ENCODE data around the gene CNOT3. TPM values are rescaled to one million over a fixed set of nuclear protein-coding genes. Genes with fewer than 3 reads are reported as not detected.
A peak's percentile ranks its signal among the peaks of the same experiment; 100 is the strongest.

The CNOT3 gene
- total and polyA plus RNA-seq, 9 of the 15 experiments (the other 6 are each of a cell fraction or from before 2014, with no cell fraction given): 0.27 to 60.4 (median 9.9) TPM

DNA sequence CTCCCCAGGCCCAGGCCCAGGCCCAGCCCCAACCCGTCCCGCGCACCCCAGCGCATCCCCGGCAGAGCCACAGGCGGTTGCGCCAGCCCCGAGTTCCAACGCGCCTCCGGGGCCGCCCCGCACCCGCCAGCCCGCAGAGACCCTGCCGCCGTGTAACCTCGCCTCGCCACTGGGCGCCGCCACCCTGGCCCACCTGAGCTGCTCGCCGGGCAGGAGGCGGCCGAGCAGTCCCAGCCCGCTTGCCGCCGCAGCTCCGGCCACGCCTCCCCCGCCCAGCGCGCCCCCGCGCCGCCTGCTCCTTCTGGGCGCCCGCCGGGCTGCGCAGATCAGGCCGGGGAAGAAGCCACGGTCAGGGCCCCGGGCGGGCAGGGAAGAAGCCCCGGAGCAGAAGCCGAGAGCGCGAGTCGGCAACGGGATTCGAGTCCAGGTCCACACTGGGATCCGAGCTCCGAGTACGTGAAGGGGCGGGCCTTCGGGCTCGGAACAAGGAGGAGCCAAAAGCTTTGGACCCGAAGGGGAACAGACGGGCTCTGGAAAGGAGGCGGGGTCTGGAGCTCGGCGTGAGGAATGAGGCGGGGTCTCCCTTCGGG is 51.7 kb downstream of the CNOT3 start, which contains the start of gene MBOAT7 (continued):
- TF ChIP-seq, protein P1, sequence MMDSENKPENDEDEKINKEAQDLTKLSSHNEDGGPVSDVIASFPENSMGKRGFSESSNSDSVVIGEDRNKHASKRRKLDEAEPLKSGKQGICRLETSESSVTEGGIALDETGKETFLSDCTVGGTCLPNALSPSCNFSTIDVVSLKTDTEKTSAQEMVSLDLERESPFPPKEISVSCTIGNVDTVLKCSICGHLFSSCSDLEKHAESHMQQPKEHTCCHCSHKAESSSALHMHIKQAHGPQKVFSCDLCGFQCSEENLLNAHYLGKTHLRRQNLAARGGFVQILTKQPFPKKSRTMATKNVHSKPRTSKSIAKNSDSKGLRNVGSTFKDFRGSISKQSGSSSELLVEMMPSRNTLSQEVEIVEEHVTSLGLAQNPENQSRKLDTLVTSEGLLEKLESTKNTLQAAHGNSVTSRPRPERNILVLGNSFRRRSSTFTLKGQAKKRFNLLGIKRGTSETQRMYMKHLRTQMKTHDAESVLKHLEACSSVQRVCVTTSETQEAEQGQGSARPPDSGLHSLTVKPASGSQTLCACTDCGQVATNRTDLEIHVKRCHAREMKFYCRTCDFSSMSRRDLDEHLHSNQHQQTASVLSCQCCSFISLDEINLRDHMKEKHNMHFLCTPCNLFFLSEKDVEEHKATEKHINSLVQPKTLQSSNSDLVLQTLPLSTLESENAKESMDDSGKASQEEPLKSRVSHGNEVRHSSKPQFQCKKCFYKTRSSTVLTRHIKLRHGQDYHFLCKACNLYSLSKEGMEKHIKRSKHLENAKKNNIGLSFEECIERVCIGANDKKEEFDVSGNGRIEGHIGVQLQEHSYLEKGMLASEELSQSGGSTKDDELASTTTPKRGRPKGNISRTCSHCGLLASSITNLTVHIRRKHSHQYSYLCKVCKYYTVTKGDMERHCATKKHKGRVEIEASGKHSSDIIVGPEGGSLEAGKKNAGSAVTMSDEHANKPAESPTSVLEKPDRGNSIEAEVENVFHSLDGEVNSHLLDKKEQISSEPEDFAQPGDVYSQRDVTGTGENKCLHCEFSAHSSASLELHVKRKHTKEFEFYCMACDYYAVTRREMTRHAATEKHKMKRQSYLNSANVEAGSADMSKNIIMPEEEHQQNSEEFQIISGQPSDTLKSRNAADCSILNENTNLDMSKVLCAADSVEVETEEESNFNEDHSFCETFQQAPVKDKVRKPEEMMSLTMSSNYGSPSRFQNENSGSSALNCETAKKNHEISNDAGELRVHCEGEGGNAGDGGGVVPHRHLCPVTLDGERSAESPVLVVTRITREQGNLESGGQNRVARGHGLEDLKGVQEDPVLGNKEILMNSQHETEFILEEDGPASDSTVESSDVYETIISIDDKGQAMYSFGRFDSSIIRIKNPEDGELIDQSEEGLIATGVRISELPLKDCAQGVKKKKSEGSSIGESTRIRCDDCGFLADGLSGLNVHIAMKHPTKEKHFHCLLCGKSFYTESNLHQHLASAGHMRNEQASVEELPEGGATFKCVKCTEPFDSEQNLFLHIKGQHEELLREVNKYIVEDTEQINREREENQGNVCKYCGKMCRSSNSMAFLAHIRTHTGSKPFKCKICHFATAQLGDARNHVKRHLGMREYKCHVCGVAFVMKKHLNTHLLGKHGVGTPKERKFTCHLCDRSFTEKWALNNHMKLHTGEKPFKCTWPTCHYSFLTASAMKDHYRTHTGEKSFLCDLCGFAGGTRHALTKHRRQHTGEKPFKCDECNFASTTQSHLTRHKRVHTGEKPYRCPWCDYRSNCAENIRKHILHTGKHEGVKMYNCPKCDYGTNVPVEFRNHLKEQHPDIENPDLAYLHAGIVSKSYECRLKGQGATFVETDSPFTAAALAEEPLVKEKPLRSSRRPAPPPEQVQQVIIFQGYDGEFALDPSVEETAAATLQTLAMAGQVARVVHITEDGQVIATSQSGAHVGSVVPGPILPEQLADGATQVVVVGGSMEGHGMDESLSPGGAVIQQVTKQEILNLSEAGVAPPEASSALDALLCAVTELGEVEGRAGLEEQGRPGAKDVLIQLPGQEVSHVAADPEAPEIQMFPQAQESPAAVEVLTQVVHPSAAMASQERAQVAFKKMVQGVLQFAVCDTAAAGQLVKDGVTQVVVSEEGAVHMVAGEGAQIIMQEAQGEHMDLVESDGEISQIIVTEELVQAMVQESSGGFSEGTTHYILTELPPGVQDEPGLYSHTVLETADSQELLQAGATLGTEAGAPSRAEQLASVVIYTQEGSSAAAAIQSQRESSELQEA (IDR thresholded peaks at IDR 0.05; ENCODE audit: low read depth): no peak
- TF ChIP-seq, protein P2, sequence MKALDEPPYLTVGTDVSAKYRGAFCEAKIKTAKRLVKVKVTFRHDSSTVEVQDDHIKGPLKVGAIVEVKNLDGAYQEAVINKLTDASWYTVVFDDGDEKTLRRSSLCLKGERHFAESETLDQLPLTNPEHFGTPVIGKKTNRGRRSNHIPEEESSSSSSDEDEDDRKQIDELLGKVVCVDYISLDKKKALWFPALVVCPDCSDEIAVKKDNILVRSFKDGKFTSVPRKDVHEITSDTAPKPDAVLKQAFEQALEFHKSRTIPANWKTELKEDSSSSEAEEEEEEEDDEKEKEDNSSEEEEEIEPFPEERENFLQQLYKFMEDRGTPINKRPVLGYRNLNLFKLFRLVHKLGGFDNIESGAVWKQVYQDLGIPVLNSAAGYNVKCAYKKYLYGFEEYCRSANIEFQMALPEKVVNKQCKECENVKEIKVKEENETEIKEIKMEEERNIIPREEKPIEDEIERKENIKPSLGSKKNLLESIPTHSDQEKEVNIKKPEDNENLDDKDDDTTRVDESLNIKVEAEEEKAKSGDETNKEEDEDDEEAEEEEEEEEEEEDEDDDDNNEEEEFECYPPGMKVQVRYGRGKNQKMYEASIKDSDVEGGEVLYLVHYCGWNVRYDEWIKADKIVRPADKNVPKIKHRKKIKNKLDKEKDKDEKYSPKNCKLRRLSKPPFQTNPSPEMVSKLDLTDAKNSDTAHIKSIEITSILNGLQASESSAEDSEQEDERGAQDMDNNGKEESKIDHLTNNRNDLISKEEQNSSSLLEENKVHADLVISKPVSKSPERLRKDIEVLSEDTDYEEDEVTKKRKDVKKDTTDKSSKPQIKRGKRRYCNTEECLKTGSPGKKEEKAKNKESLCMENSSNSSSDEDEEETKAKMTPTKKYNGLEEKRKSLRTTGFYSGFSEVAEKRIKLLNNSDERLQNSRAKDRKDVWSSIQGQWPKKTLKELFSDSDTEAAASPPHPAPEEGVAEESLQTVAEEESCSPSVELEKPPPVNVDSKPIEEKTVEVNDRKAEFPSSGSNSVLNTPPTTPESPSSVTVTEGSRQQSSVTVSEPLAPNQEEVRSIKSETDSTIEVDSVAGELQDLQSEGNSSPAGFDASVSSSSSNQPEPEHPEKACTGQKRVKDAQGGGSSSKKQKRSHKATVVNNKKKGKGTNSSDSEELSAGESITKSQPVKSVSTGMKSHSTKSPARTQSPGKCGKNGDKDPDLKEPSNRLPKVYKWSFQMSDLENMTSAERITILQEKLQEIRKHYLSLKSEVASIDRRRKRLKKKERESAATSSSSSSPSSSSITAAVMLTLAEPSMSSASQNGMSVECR (CRISPR knock-in tag; IDR thresholded peaks at IDR 0.05): peak; percentile 79
- no peak for TF ChIP-seq KAT8 (IDR thresholded peaks at IDR 0.05; ENCODE audit: low read depth)
- TF ChIP-seq MBD2 (IDR thresholded peaks at IDR 0.05; ENCODE audit: borderline replicate concordance, low read depth): no peak; the same call in 1 of the 2 replicates
- peak; percentile 19 for TF ChIP-seq POU5F1 (IDR thresholded peaks at IDR 0.05; ENCODE audit: borderline replicate concordance, low read depth, low read length, partially characterized antibody)
- TF ChIP-seq, protein P3, sequence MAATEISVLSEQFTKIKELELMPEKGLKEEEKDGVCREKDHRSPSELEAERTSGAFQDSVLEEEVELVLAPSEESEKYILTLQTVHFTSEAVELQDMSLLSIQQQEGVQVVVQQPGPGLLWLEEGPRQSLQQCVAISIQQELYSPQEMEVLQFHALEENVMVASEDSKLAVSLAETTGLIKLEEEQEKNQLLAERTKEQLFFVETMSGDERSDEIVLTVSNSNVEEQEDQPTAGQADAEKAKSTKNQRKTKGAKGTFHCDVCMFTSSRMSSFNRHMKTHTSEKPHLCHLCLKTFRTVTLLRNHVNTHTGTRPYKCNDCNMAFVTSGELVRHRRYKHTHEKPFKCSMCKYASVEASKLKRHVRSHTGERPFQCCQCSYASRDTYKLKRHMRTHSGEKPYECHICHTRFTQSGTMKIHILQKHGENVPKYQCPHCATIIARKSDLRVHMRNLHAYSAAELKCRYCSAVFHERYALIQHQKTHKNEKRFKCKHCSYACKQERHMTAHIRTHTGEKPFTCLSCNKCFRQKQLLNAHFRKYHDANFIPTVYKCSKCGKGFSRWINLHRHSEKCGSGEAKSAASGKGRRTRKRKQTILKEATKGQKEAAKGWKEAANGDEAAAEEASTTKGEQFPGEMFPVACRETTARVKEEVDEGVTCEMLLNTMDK (IDR thresholded peaks at IDR 0.05; ENCODE audit: borderline replicate concordance, insufficient read depth, low read depth, low read length, poor library complexity, severe bottlenecking): peak; percentile 74
- TF ChIP-seq ZNF12 (CRISPR knock-in tag; IDR thresholded peaks at IDR 0.05): 0 out of 2 replicates have a peak, but pooled peaks have one; percentile 59
- peak; percentile 14 for TF ChIP-seq NFIC (IDR thresholded peaks at IDR 0.05)
- TF ChIP-seq KDM5B (IDR thresholded peaks at IDR 0.05; ENCODE audit: insufficient replicate concordance, low read depth, low read length): peak; percentile 62
- TF ChIP-seq SAP30 (IDR thresholded peaks at IDR 0.05; ENCODE audit: borderline replicate concordance, insufficient read depth, low read depth, low read length, poor library complexity, severe bottlenecking): peak; percentile 78
- no peak for TF ChIP-seq CBFB (CRISPR knock-in tag; IDR thresholded peaks at IDR 0.05)
- no peak for TF ChIP-seq FOXA1 (IDR thresholded peaks at IDR 0.05; ENCODE audit: borderline replicate concordance)

Measured in K562 (cell line).